Right atrium auricular region (tissue), 2 donors: ENCODE data around the gene C1orf210. TPM values are rescaled to one million over a fixed set of nuclear protein-coding genes. Genes with fewer than 3 reads are reported as not detected.

ENCODE experiments used
- DNase-seq: peaks from one replicate; pipeline ENCODE4 v3.0.0-alpha.2; 2019; ENCODE audit warnings: low spot score
- H3K27ac ChIP-seq, 2 donors: fragments of 200-600 bp; sonication (generic); 1 replicate in 1 of 2; 2 replicates in 1 of 2; pipeline ENCODE4 v1.5.1; 2016 to 2019
- H3K27me3 ChIP-seq, 2 donors: fragments of 200-600 bp; sonication (generic); one replicate each; pipeline versions ENCODE4 v1.5.1 to v1.6.0; 2017 to 2019
- H3K36me3 ChIP-seq: fragments of 200-600 bp; sonication (generic); one replicate; pipeline ENCODE4 v1.5.1; 2016
- H3K4me1 ChIP-seq, 2 donors: fragments of 200-600 bp; sonication (generic); one replicate each; pipeline versions ENCODE4 v1.5.1 to v1.6.0; 2017 to 2019
- H3K4me3 ChIP-seq, 2 donors: fragments of 200-600 bp; sonication (generic); 1 replicate in 1 of 2; 2 replicates in 1 of 2; pipeline ENCODE4 v1.5.1; 2017 to 2019; ENCODE audit warnings: mild to moderate bottlenecking in 1 of 2, moderate library complexity in 1 of 2
- H3K9me3 ChIP-seq, 2 donors: fragments of 200-600 bp; sonication (generic); one replicate each; pipeline ENCODE4 v1.5.1; 2019
- total RNA-seq, 2 donors: library from RNA; depleted of rRNA; stranded (reverse); fragments of >200 nt; gene quantifications; one replicate each; pipeline ENCODE4 v1.1.0, GENCODE V29; 2016
- TF ChIP-seq, protein P1 (sequence below), 2 donors: fragments of 200-600 bp; sonication (generic); IDR thresholded peaks; one replicate each; pipeline ENCODE4 v1.5.1; 2019; ENCODE audit warnings: antibody characterized with exemption in 2 of 2

Gene C1orf210
- total RNA-seq, 2 donors from 2014 or later: not detected

DNA sequence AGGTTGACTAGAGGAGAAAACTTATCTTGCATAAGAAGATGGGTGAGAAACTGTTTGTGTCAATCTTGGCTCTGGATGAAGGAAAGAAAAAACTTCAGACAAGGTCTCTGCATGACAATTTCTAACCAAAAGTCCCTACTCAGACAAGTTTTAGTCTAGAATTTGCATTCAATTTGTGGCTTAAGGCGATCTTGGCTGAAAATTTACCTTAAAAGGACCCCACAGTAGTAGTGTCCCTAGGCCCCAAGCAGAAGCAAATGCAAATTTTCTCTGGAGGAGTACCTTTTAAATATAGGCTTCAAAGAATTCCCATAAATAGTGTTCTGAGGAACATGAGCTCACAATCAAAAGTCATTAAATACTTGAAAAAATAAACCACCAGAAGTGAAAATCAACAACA, 33.2 kb downstream of the C1orf210 start:
- H3K4me3 ChIP-seq: no peak overlapping the region
- peaks cover 0 to 17% of the 10 kb centered on the region in 2 donors for H3K4me1 ChIP-seq
- H3K27ac ChIP-seq: no peak overlapping the region
- no peaks in the 10 kb centered on the region for H3K36me3 ChIP-seq
- H3K27me3 ChIP-seq: no peaks in the 10 kb centered on the region
- TF ChIP-seq, protein P1, sequence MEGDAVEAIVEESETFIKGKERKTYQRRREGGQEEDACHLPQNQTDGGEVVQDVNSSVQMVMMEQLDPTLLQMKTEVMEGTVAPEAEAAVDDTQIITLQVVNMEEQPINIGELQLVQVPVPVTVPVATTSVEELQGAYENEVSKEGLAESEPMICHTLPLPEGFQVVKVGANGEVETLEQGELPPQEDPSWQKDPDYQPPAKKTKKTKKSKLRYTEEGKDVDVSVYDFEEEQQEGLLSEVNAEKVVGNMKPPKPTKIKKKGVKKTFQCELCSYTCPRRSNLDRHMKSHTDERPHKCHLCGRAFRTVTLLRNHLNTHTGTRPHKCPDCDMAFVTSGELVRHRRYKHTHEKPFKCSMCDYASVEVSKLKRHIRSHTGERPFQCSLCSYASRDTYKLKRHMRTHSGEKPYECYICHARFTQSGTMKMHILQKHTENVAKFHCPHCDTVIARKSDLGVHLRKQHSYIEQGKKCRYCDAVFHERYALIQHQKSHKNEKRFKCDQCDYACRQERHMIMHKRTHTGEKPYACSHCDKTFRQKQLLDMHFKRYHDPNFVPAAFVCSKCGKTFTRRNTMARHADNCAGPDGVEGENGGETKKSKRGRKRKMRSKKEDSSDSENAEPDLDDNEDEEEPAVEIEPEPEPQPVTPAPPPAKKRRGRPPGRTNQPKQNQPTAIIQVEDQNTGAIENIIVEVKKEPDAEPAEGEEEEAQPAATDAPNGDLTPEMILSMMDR (IDR thresholded peaks at IDR 0.05): no peak
- no peak for DNase-seq
- no peaks in the 10 kb centered on the region for H3K9me3 ChIP-seq

DNA sequence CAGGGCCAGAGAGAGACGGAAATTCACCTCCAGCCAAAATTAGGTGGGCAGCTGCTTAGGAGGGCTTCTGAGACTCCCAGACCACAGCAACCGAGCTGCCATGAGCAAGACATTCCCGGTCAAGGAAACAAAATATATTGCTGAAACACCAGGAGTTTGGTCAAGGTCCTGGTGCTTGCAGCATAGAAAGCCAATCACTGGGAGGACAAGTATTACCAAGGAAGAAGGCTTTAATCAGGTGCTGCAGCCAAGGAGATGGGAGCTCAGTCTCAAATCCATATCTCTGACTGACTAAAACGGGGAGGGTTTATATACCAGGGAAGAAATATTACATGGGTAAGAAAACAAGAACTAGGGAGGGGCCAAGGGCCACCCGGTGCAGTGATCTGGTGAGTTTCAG, 34.4 kb downstream of the C1orf210 start:
- H3K9me3 ChIP-seq: no peaks in the 10 kb centered on the region
- H3K36me3 ChIP-seq: no peaks in the 10 kb centered on the region
- TF ChIP-seq, protein P1 (IDR thresholded peaks at IDR 0.05): no peak
- H3K4me1 ChIP-seq: peaks cover 0 to 7% of the 10 kb centered on the region in 2 donors
- H3K4me3 ChIP-seq: no peak overlapping the region
- no peak overlapping the region for H3K27ac ChIP-seq
- no peaks in the 10 kb centered on the region for H3K27me3 ChIP-seq
- DNase-seq: no peak

DNA sequence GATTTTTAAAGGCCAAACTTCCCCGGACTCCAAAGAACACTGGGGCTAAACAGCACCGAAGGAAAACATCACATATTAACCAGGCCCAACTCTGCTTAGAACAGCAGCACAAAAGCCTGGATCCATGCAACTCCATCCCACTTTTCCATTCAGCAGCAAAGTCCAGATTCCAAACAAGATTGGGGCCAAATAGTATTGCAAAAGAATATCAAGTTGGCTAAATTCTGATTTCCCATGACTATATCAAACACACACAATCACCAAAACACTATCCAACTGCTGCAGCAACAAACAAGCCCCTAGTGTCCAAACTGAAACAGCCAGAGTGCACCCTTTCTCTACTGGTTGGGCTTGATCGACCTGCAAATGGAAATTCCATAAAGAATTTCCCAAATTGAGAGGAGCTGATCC, 35.0 kb downstream of the C1orf210 start:
- Histone ChIP-seq H3K4me1 (peaks cover 0 to under 1% of the 10 kb centered on the region in 2 donors), H3K27ac (no peak overlapping the region), H3K36me3 (no peaks in the 10 kb centered on the region), H3K9me3 (no peaks in the 10 kb centered on the region), H3K27me3 (no peaks in the 10 kb centered on the region), H3K4me3 (no peak overlapping the region)
- TF ChIP-seq, protein P1 (IDR thresholded peaks at IDR 0.05): no peak
- no peak for DNase-seq

DNA sequence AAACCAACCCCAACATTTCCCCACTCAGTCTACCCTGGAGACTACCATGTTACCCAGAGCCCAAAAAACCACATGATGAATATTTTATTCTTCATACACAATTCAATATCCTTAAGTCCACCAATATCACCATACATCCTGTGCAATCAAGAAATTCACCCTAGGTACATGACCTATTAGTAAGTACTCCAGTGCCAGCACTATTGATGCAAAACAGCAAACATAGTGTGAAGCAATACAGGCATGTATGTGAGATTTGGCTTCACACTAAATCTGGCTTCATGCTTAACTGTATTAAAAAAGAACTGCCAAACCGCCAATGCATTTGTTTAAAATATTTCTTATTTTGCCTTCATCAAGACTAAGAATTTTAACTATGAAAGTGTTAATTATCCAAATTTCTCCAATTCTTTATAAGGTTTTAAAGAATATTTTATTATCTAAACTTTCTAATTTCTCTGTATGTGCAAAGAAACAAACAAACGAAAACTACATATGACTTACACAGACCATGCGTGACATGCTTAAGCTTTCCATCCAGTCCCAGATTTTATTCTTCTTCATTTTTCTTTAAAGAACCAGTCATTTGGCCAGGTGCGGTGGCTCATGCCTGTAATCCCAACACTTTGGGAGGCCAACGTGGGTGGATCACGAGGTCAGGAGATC, 38.0 kb downstream of the C1orf210 start:
- no peak for DNase-seq
- no peaks in the 10 kb centered on the region for H3K4me1 ChIP-seq
- no peaks in the 10 kb centered on the region for H3K27me3 ChIP-seq
- no peaks in the 10 kb centered on the region for H3K36me3 ChIP-seq
- no peak overlapping the region for H3K4me3 ChIP-seq
- no peak overlapping the region for H3K27ac ChIP-seq
- TF ChIP-seq, protein P1 (IDR thresholded peaks at IDR 0.05): no peak
- no peaks in the 10 kb centered on the region for H3K9me3 ChIP-seq

DNA sequence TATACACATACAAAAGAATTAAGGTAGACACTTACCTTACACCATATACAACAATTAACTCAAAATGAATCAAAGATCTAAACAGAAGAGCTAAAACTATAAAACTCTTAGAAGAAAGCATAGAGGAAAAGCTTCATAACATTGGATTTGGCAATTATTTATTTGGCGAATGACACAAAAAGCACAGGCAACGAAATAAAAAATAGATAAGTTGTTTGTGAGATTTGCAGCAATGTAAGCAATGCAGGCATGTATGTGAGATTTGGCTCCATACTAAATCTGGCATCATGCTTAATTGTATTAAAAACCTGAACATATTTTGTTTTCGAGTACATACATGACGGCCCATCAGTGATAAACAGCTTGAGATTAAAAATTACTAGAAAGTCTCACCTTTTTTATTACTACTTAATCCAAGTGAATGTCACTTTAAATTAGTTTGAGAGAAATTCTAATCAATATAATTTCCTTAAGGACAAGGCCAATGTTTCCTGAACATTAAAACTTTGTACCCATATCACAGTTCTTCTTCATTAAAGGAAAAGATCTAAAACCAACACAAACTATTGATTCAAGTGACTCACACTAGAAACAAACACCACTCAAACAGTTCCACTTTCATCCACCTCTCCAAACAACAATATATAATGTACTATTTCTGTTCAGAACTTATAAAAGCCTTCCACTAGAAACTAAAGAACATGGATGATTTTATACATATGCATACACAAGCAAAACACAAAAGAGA, 38.7 kb downstream of the C1orf210 start:
- TF ChIP-seq, protein P1 (IDR thresholded peaks at IDR 0.05): no peak

More for the DNA sequence above, 38.7 kb downstream of the C1orf210 start:
- no peak overlapping the region for H3K4me3 ChIP-seq
- H3K9me3 ChIP-seq: no peaks in the 10 kb centered on the region
- H3K4me1 ChIP-seq: peaks cover 0 to under 1% of the 10 kb centered on the region in 2 donors
- H3K27me3 ChIP-seq: no peaks in the 10 kb centered on the region
- no peaks in the 10 kb centered on the region for H3K36me3 ChIP-seq
- no peak overlapping the region for H3K27ac ChIP-seq
- DNase-seq: no peak
